ENCODE results near the gene GLYATL1B. TPM values are rescaled to one million over a fixed set of nuclear protein-coding genes. Genes with fewer than 3 reads are reported as not detected.

GLYATL1B gene
- total and polyA plus RNA-seq, 10 of the 15 experiments (the other 5 are each of a cell fraction or from before 2014, with no cell fraction given), result 0.10 to 1.7 (median 0.24) TPM; not detected in 4

DNA sequence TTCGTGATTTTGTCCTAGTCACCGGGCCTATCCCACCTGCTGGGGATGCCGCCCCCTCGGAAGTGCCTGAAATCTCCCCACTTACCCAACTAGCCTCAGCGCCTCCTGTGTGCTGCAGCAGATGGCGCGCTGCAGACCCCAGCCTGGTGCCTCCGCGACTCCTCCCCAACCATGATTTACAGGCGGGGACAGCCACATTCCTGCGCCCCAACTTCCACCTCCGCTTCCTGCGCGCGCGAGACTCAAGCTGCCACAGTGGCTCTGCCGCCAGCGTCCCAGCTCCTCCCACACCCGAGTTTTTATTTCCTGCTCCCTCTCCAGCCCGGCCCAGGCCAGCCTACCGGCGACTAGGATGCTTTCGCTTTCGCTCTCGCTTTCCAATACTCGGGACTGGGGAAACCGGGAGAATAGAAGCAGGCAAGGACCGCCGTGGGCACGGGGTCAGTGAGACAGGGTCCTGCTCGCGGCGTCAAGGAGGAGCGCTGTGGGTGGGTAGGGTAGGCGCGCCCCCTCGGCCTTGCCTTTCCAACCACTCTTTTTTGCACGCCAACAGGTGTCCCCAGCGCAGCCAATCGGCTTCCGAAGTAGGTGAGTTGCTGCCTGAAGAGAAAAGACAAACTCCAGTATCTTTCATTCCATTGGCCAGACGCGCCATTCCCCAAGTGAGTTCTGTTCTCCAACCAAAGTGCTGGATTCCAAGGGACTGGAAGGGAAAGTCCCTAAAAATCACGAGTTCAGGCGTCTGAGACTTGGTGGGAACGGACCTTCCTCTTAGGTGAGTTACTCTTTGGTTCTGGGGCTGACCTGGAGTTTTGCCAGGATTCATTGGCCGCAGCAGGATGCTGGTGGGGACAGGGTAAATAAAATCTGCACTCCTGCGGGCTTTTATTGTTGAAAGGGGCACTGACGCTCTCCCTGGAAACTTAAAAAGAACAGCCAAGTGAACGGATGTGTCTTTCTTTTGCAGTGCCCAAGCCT is 56.7 kb downstream of the GLYATL1B start, which contains the start of gene FAM111A (continued):
- TF ChIP-seq JUND (IDR thresholded peaks at IDR 0.05; ENCODE audit: low read depth, low read length) (no peak), NRF1 (conservative IDR thresholded peaks at IDR 0.05; ENCODE audit: low read depth, low read length) (0 out of 2 replicates have a peak, but pooled peaks have one; percentile 2), CREB1 (IDR thresholded peaks at IDR 0.05; ENCODE audit: low read depth) (no peak), BCL11A (IDR thresholded peaks at IDR 0.05; ENCODE audit: low read depth, low read length) (0 out of 2 replicates have a peak, but pooled peaks have one; percentile 8), ESRRA (IDR thresholded peaks at IDR 0.05; ENCODE audit: low read length) (no peak), TAF1 (IDR thresholded peaks at IDR 0.05; ENCODE audit: borderline replicate concordance, low read depth, low read length) (peak; percentile 60; the same call in 1 of the 2 replicates), RFX5 (IDR thresholded peaks at IDR 0.05; ENCODE audit: low read depth, low read length) (peak; percentile 91), STAT1 (conservative IDR thresholded peaks at IDR 0.05) (peak; percentile 79; the same call in 1 of the 2 replicates), MYC (IDR thresholded peaks at IDR 0.05; ENCODE audit: insufficient read depth, insufficient read length, insufficient replicate concordance, low read length, severe bottlenecking) (peak; percentile 12), RBBP5 (conservative IDR thresholded peaks at IDR 0.05) (peak; percentile 100), RUNX3 (IDR thresholded peaks at IDR 0.05; ENCODE audit: low read length) (peak; percentile 30; the same call in 1 of the 2 replicates), GABPA (IDR thresholded peaks at IDR 0.05; ENCODE audit: low read depth) (peak; percentile 74; the same call in 1 of the 2 replicates), PML (IDR thresholded peaks at IDR 0.05; ENCODE audit: low read length) (0 out of 2 replicates have a peak, but pooled peaks have one; percentile 32), ASH2L (IDR thresholded peaks at IDR 0.05; ENCODE audit: borderline replicate concordance, low read depth) (peak; percentile 100), POLR2AphosphoS5 (IDR thresholded peaks at IDR 0.05; ENCODE audit: low read length) (peak; percentile 56; the same call in 1 of the 2 replicates), GATAD2B (conservative IDR thresholded peaks at IDR 0.05; ENCODE audit: low read depth) (peak; percentile 65; the same call in 1 of the 2 replicates), FOXM1 (IDR thresholded peaks at IDR 0.05; ENCODE audit: low read depth, low read length) (peak; percentile 39; the same call in 1 of the 2 replicates), ZNF384 (IDR thresholded peaks at IDR 0.05; ENCODE audit: borderline replicate concordance, low read depth, low read length) (no peak), RCOR1 (conservative IDR thresholded peaks at IDR 0.05; ENCODE audit: low read depth, low read length) (no peak)
- TF ChIP-seq, protein P1, sequence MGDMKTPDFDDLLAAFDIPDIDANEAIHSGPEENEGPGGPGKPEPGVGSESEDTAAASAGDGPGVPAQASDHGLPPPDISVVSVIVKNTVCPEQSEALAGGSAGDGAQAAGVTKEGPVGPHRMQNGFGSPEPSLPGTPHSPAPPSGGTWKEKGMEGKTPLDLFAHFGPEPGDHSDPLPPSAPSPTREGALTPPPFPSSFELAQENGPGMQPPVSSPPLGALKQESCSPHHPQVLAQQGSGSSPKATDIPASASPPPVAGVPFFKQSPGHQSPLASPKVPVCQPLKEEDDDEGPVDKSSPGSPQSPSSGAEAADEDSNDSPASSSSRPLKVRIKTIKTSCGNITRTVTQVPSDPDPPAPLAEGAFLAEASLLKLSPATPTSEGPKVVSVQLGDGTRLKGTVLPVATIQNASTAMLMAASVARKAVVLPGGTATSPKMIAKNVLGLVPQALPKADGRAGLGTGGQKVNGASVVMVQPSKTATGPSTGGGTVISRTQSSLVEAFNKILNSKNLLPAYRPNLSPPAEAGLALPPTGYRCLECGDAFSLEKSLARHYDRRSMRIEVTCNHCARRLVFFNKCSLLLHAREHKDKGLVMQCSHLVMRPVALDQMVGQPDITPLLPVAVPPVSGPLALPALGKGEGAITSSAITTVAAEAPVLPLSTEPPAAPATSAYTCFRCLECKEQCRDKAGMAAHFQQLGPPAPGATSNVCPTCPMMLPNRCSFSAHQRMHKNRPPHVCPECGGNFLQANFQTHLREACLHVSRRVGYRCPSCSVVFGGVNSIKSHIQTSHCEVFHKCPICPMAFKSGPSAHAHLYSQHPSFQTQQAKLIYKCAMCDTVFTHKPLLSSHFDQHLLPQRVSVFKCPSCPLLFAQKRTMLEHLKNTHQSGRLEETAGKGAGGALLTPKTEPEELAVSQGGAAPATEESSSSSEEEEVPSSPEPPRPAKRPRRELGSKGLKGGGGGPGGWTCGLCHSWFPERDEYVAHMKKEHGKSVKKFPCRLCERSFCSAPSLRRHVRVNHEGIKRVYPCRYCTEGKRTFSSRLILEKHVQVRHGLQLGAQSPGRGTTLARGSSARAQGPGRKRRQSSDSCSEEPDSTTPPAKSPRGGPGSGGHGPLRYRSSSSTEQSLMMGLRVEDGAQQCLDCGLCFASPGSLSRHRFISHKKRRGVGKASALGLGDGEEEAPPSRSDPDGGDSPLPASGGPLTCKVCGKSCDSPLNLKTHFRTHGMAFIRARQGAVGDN (IDR thresholded peaks at IDR 0.05), result no peak
- TF ChIP-seq, protein P2, sequence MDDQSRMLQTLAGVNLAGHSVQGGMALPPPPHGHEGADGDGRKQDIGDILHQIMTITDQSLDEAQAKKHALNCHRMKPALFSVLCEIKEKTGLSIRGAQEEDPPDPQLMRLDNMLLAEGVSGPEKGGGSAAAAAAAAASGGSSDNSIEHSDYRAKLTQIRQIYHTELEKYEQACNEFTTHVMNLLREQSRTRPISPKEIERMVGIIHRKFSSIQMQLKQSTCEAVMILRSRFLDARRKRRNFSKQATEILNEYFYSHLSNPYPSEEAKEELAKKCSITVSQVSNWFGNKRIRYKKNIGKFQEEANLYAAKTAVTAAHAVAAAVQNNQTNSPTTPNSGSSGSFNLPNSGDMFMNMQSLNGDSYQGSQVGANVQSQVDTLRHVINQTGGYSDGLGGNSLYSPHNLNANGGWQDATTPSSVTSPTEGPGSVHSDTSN (IDR thresholded peaks at IDR 0.05; ENCODE audit: insufficient replicate concordance, low read depth, low read length), result peak; percentile 36
- TF ChIP-seq, protein P3, sequence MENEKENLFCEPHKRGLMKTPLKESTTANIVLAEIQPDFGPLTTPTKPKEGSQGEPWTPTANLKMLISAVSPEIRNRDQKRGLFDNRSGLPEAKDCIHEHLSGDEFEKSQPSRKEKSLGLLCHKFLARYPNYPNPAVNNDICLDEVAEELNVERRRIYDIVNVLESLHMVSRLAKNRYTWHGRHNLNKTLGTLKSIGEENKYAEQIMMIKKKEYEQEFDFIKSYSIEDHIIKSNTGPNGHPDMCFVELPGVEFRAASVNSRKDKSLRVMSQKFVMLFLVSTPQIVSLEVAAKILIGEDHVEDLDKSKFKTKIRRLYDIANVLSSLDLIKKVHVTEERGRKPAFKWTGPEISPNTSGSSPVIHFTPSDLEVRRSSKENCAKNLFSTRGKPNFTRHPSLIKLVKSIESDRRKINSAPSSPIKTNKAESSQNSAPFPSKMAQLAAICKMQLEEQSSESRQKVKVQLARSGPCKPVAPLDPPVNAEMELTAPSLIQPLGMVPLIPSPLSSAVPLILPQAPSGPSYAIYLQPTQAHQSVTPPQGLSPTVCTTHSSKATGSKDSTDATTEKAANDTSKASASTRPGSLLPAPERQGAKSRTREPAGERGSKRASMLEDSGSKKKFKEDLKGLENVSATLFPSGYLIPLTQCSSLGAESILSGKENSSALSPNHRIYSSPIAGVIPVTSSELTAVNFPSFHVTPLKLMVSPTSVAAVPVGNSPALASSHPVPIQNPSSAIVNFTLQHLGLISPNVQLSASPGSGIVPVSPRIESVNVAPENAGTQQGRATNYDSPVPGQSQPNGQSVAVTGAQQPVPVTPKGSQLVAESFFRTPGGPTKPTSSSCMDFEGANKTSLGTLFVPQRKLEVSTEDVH (IDR thresholded peaks at IDR 0.05; ENCODE audit: low read depth, partially characterized antibody), result no peak

All from GM12878 (cell line).